MCF 10A (cell line): ENCODE data around the gene HLCS. TPM values are rescaled to one million over a fixed set of nuclear protein-coding genes. Genes with fewer than 3 reads are reported as not detected.

Experiments used
- BruUV-seq: library from RNA; stranded (reverse); fragments of 400-500 nt; replicated peaks from 2 replicates; lab custom pipeline; 2021; lab: Mats Ljungman, UMichigan
- CTCF ChIA-PET: fragments of 300-600 bp; sonication (Branson Sonifier 250); formaldehyde crosslinking; extraction: SDS; loops from one replicate; lab custom pipeline; 2021; ENCODE audit warnings: antibody characterized with exemption, inconsistent platforms; lab: Yijun Ruan, JAX
- POLR2A ChIA-PET: fragments of 300-600, 350-650 bp; sonication (Branson Sonifier 250); formaldehyde crosslinking; extraction: SDS; loops from one replicate; lab custom pipeline; 2020; ENCODE audit warnings: antibody characterized with exemption, inconsistent platforms; lab: Yijun Ruan, JAX
- DNase-seq: peaks from one replicate; pipeline ENCODE4 v3.0.0-alpha.2; 2018; ENCODE audit not compliant: unreplicated experiment
- H3K27ac Mint-ChIP-seq: one replicate; pipeline ENCODE4 v1.8.0; 2022; ENCODE audit warnings: mild to moderate bottlenecking, low read depth, mixed read lengths; ENCODE audit not compliant: unreplicated experiment
- H3K27me3 Mint-ChIP-seq: one replicate; pipeline ENCODE4 v1.8.0; 2022; ENCODE audit warnings: mixed read lengths; ENCODE audit not compliant: insufficient read depth, unreplicated experiment
- H3K36me3 Mint-ChIP-seq: one replicate; pipeline ENCODE4 v1.8.0; 2022; ENCODE audit warnings: mild to moderate bottlenecking, moderate library complexity, mixed read lengths; ENCODE audit not compliant: insufficient read depth, unreplicated experiment
- H3K4me1 Mint-ChIP-seq: one replicate; pipeline ENCODE4 v1.8.0; 2022; ENCODE audit warnings: mixed read lengths; ENCODE audit not compliant: insufficient read depth, unreplicated experiment
- H3K4me3 Mint-ChIP-seq: one replicate; pipeline ENCODE4 v1.8.0; 2022; ENCODE audit warnings: mild to moderate bottlenecking, moderate library complexity, mixed read lengths; ENCODE audit not compliant: unreplicated experiment
- H3K9me3 Mint-ChIP-seq: one replicate; pipeline ENCODE4 v1.8.0; 2022; ENCODE audit warnings: mixed read lengths; ENCODE audit not compliant: unreplicated experiment
- CTCF ChIP-seq: fragments of 200-600 bp; IDR thresholded peaks from one replicate; pipeline ENCODE4 v1.8.0; 2022; ENCODE audit warnings: antibody characterized with exemption, mild to moderate bottlenecking; ENCODE audit not compliant: unreplicated experiment
- intact Hi-C: fragments of 100-400 bp; cut with micrococcal nuclease; formaldehyde crosslinking; loops from 2 replicates; pipeline ENCODE4 v1.14.1; 2022
- total RNA-seq: library from RNA; stranded (reverse); gene quantifications from 2 replicates; pipeline ENCODE4 v1.2.3, GENCODE V29; 2022

Gene HLCS
- total RNA-seq, 1 experiment from 2014 or later, result 46.1 TPM

GRCh38 chr21:36707763-36708285 lies 258.6 kb downstream of the HLCS start:
- Mint-ChIP-seq H3K9me3 (no peaks in the 10 kb centered on the region), H3K4me3 (no peak overlapping the region), H3K27ac (no peak overlapping the region), H3K4me1 (peaks cover 4% of the 10 kb centered on the region), H3K36me3 (peaks cover 7% of the 10 kb centered on the region), H3K27me3 (no peaks in the 10 kb centered on the region)
- ChIA-PET POLR2A (no interaction called here), CTCF (no interaction called here)
- TF ChIP-seq CTCF, result no peak
- DNase-seq, result no peak
- no TSS peak for BruUV-seq
- intact Hi-C loops, result no loop called here

- H3K4me1 Mint-ChIP-seq, result peaks cover 6% of the 10 kb centered on the region
- TF ChIP-seq CTCF, result no peak
- DNase-seq, result no peak
- H3K27me3 Mint-ChIP-seq, result no peaks in the 10 kb centered on the region
- no peaks in the 10 kb centered on the region for H3K9me3 Mint-ChIP-seq
- no TSS peak for BruUV-seq
- ChIA-PET CTCF (no interaction called here), POLR2A (no interaction called here)
- intact Hi-C loops, result no loop called here
- H3K27ac Mint-ChIP-seq, result no peak overlapping the region
- no peak overlapping the region for H3K4me3 Mint-ChIP-seq
- peaks cover under 1% of the 10 kb centered on the region for H3K36me3 Mint-ChIP-seq
Measured at GRCh38 chr21:36706951-36707762, 259.3 kb downstream of the HLCS start.

- H3K4me1 Mint-ChIP-seq, result peaks cover 6% of the 10 kb centered on the region
- no peaks in the 10 kb centered on the region for H3K36me3 Mint-ChIP-seq
- no peak overlapping the region for H3K27ac Mint-ChIP-seq
- CTCF ChIA-PET, result interaction anchor here (0.5 kb wide), 1 partner anchor 289 kb away, joined by 4 read pairs; no protein-coding TSS in a partner anchor
- POLR2A ChIA-PET, result no interaction called here
- no TSS peak for BruUV-seq
- intact Hi-C loops, result no loop called here
- no peaks in the 10 kb centered on the region for H3K9me3 Mint-ChIP-seq
- no peak for TF ChIP-seq CTCF
- no peak overlapping the region for H3K4me3 Mint-ChIP-seq
- no peak for DNase-seq
- no peaks in the 10 kb centered on the region for H3K27me3 Mint-ChIP-seq
Measured at GRCh38 chr21:36706482-36706852, 260.0 kb downstream of the HLCS start.

GRCh38 chr21:36705679-36706481 lies 260.6 kb downstream of the HLCS start:
- Mint-ChIP-seq H3K27me3 (no peaks in the 10 kb centered on the region), H3K9me3 (no peaks in the 10 kb centered on the region), H3K4me1 (peaks cover 6% of the 10 kb centered on the region), H3K27ac (no peak overlapping the region), H3K36me3 (no peaks in the 10 kb centered on the region), H3K4me3 (no peak overlapping the region)
- TF ChIP-seq CTCF, result no peak
- POLR2A ChIA-PET, result no interaction called here
- intact Hi-C loops, result no loop called here
- CTCF ChIA-PET, result interaction anchor here (0.5 kb wide), 1 partner anchor 288 kb away, joined by 4 read pairs; no protein-coding TSS in a partner anchor
- DNase-seq, result no peak
- BruUV-seq, result no TSS peak
